GM23338 (cell line): ENCODE results near the gene DUSP10. TPM values are rescaled to one million over a fixed set of nuclear protein-coding genes. Genes with fewer than 3 reads are reported as not detected.

Source experiments
- ATAC-seq: fragments of 200-7000 bp; cut with Tn5 transposase; 3 replicates; pipeline ENCODE4 v1.9.1; 2020
- DNase-seq: peaks from one replicate; pipeline ENCODE4 v3.0.0-alpha.2; 2015; ENCODE audit warnings: low spot score
- H2AFZ ChIP-seq: fragments of 200-600 bp; sonication (generic); 2 replicates; pipeline ENCODE4 v1.8.0; 2016; ENCODE audit warnings: antibody characterized with exemption, mild to moderate bottlenecking, moderate library complexity
- H3F3A ChIP-seq: fragments of 200-600 bp; sonication (generic); replicated peaks from 2 replicates; pipeline ENCODE4 v1.8.0; 2017; ENCODE audit warnings: antibody characterized with exemption, mixed run types, low read depth
- H3K27ac ChIP-seq: fragments of 200-600 bp; sonication (generic); 2 replicates; pipeline ENCODE4 v1.6.1; 2016; ENCODE audit warnings: low read depth
- H3K27me3 ChIP-seq: fragments of 200-600 bp; sonication (generic); 2 replicates; pipeline ENCODE4 v1.8.0; 2016; ENCODE audit warnings: mild to moderate bottlenecking, mixed run types, moderate library complexity; ENCODE audit not compliant: insufficient read depth
- H3K36me3 ChIP-seq: fragments of 200-600 bp; sonication (generic); 2 replicates; pipeline ENCODE4 v1.8.0; 2016; ENCODE audit warnings: mild to moderate bottlenecking; ENCODE audit not compliant: insufficient read depth
- H3K4me1 ChIP-seq: fragments of 200-600 bp; sonication (generic); 2 replicates; pipeline ENCODE4 v1.8.0; 2016; ENCODE audit warnings: mild to moderate bottlenecking, moderate library complexity; ENCODE audit not compliant: insufficient read depth
- H3K4me2 ChIP-seq: fragments of 200-600 bp; sonication (generic); 2 replicates; pipeline ENCODE4 v1.7.1; 2017; ENCODE audit warnings: mixed run types
- H3K4me3 ChIP-seq: fragments of 200-600 bp; sonication (generic); 2 replicates; pipeline ENCODE4 v1.6.1; 2016; ENCODE audit warnings: mixed run types
- H3K79me2 ChIP-seq: fragments of 200-600 bp; sonication (generic); replicated peaks from 2 replicates; pipeline ENCODE4 v1.8.0; 2017; ENCODE audit warnings: mild to moderate bottlenecking; ENCODE audit not compliant: insufficient read depth
- H3K9me2 ChIP-seq: fragments of 200-600 bp; sonication (generic); 2 replicates; pipeline ENCODE4 v1.8.0; 2017; ENCODE audit not compliant: insufficient read depth
- H4K20me1 ChIP-seq: fragments of 200-600 bp; sonication (generic); replicated peaks from 2 replicates; pipeline ENCODE4 v1.8.0; 2017; ENCODE audit warnings: mild to moderate bottlenecking; ENCODE audit not compliant: insufficient read depth
- H3K27ac Mint-ChIP-seq: 2 replicates; pipeline ENCODE4 v1.8.0; 2020; ENCODE audit warnings: inconsistent platforms, mild to moderate bottlenecking, moderate library complexity, mixed read lengths
- H3K27me3 Mint-ChIP-seq: 3 replicates; pipeline ENCODE4 v1.8.0; 2022; ENCODE audit warnings: low read depth, mild to moderate bottlenecking, moderate library complexity, mixed read lengths, inconsistent platforms; ENCODE audit not compliant: insufficient read depth, poor library complexity
- H3K36me3 Mint-ChIP-seq: 3 replicates; pipeline ENCODE4 v1.8.0; 2021; ENCODE audit warnings: low read depth, mild to moderate bottlenecking, inconsistent platforms, moderate library complexity, mixed read lengths
- H3K4me1 Mint-ChIP-seq: 3 replicates; pipeline ENCODE4 v1.8.0; 2020; ENCODE audit warnings: mild to moderate bottlenecking, inconsistent platforms, mixed read lengths
- H3K4me3 Mint-ChIP-seq: 3 replicates; pipeline ENCODE4 v1.8.0; 2021; ENCODE audit warnings: moderate library complexity, mild to moderate bottlenecking, inconsistent platforms, mixed read lengths
- H3K9me3 Mint-ChIP-seq: 3 replicates; pipeline ENCODE4 v1.8.0; 2020; ENCODE audit warnings: moderate library complexity, mild to moderate bottlenecking, inconsistent platforms, mixed read lengths
- CTCF ChIP-seq, 2 experiments: fragments of 200-600 bp in 1 of 2; sonication (generic) in 1 of 2; conservative IDR thresholded peaks; 2 replicates each; pipeline versions ENCODE4 v1.5.1 to v1.6.1; 2016 to 2017; ENCODE audit warnings: antibody characterized with exemption in 2 of 2, low read depth in 2 of 2, mild to moderate bottlenecking in 2 of 2, moderate library complexity in 1 of 2
- ETS1 ChIP-seq: IDR thresholded peaks from 2 replicates; pipeline ENCODE4 v1.6.1; 2016; ENCODE audit warnings: antibody characterized with exemption
- EZH2 ChIP-seq: fragments of 200-600 bp; sonication (generic); IDR thresholded peaks from one replicate; pipeline ENCODE4 v1.8.0; 2017; ENCODE audit warnings: antibody characterized with exemption, mild to moderate bottlenecking, low read depth; ENCODE audit not compliant: unreplicated experiment
- EZH2phosphoT487 ChIP-seq: fragments of 200-600 bp; sonication (generic); IDR thresholded peaks from one replicate; pipeline ENCODE4 v1.8.1; 2018; ENCODE audit warnings: antibody characterized with exemption; ENCODE audit not compliant: unreplicated experiment
- JUNB ChIP-seq: IDR thresholded peaks from one replicate; pipeline ENCODE4 v1.6.1; 2016; ENCODE audit warnings: antibody characterized with exemption; ENCODE audit not compliant: unreplicated experiment
- NANOG ChIP-seq: IDR thresholded peaks from 2 replicates; pipeline ENCODE4 v1.6.1; 2016; ENCODE audit warnings: antibody characterized with exemption, borderline replicate concordance
- POLR2AphosphoS5 ChIP-seq: IDR thresholded peaks from 2 replicates; pipeline ENCODE4 v1.6.1; 2016; ENCODE audit warnings: antibody characterized with exemption, low read depth
- ZNF114 ChIP-seq: fragments of 250-450 bp; sonication (Bioruptor Pico); IDR thresholded peaks from 2 replicates; pipeline ENCODE4 v1.5.0; 2020; ENCODE audit warnings: mild to moderate bottlenecking, moderate library complexity
- ZNF331 ChIP-seq: fragments of 250-450 bp; sonication (Bioruptor Pico); IDR thresholded peaks from 2 replicates; pipeline ENCODE4 v1.5.0; 2020; ENCODE audit warnings: low read depth, mild to moderate bottlenecking, moderate library complexity
- ZNF462 ChIP-seq: fragments of 250-450 bp; sonication (Bioruptor Pico); IDR thresholded peaks from 2 replicates; pipeline ENCODE4 v1.5.0; 2020; ENCODE audit warnings: mild to moderate bottlenecking, moderate library complexity
- polyA plus RNA-seq: library from polyadenylated mRNA; unstranded; fragments of >200 nt; fragmentation: Nextera tagmentation; extraction: Ambion mirVana; gene quantifications from 2 replicates; pipeline ENCODE4 v1.2.1, GENCODE V29; 2016
- total RNA-seq: library from RNA; depleted of rRNA; stranded (reverse); fragments of >200 nt; shearing (Covaris generic); gene quantifications from 2 replicates; pipeline ENCODE4 v1.2.3, GENCODE V29; 2014

The DUSP10 gene
- total and polyA plus RNA-seq, 2 experiments from 2014 or later = 1.5 to 1.6 TPM

- H3K4me3 ChIP-seq = no peak overlapping the region
- TF ChIP-seq CTCF (conservative IDR thresholded peaks at IDR 0.05; ENCODE audit: low read depth in 2 of 2) = no peak
- no peaks in the 10 kb centered on the region for H4K20me1 ChIP-seq
- H3K79me2 ChIP-seq = no peaks in the 10 kb centered on the region
- H3K36me3 ChIP-seq = peaks cover 10% of the 10 kb centered on the region
- Mint-ChIP-seq H3K4me3 (no peak overlapping the region), H3K9me3 (peaks cover 34% of the 10 kb centered on the region), H3K4me1 (peaks cover 34% of the 10 kb centered on the region), H3K27ac (no peak overlapping the region), H3K27me3 (peaks cover 25% of the 10 kb centered on the region), H3K36me3 (peaks cover 20% of the 10 kb centered on the region)
- no peak overlapping the region for H2AFZ ChIP-seq
- no peak for ATAC-seq
- H3F3A ChIP-seq = no peaks in the 10 kb centered on the region
- H3K9me2 ChIP-seq = peaks cover 12% of the 10 kb centered on the region; the same call in 1 of the 2 replicates
- no peak for DNase-seq
- peaks cover 31% of the 10 kb centered on the region for H3K27me3 ChIP-seq
- no peak overlapping the region for H3K4me2 ChIP-seq
- H3K4me1 ChIP-seq = peaks cover 32% of the 10 kb centered on the region
- no peak overlapping the region for H3K27ac ChIP-seq
These were observed 21.3 kb downstream of the DUSP10 start for GRCh38 chr1:221720545-221720944.

GRCh38 chr1:221719987-221720386 lies 21.9 kb downstream of the DUSP10 start:
- no peak for ATAC-seq
- Histone ChIP-seq H3K27me3 (peaks cover 32% of the 10 kb centered on the region), H3K79me2 (no peaks in the 10 kb centered on the region), H3K4me3 (no peak overlapping the region), H4K20me1 (no peaks in the 10 kb centered on the region), H3K27ac (no peak overlapping the region), H3K9me2 (peaks cover 12% of the 10 kb centered on the region; the same call in 1 of the 2 replicates), H3F3A (no peaks in the 10 kb centered on the region), H3K36me3 (peaks cover 10% of the 10 kb centered on the region), H3K4me2 (no peak overlapping the region), H3K4me1 (peaks cover 33% of the 10 kb centered on the region), H2AFZ (no peak overlapping the region)
- no peak overlapping the region for H3K4me3 Mint-ChIP-seq
- DNase-seq = no peak
- peaks cover 24% of the 10 kb centered on the region for H3K36me3 Mint-ChIP-seq
- H3K27ac Mint-ChIP-seq = no peak overlapping the region
- H3K4me1 Mint-ChIP-seq = peaks cover 40% of the 10 kb centered on the region
- H3K9me3 Mint-ChIP-seq = peaks cover 38% of the 10 kb centered on the region
- H3K27me3 Mint-ChIP-seq = peaks cover 29% of the 10 kb centered on the region
- TF ChIP-seq ZNF462 (CRISPR knock-in tag) = no peak
- no peak for TF ChIP-seq ETS1
- TF ChIP-seq POLR2AphosphoS5 = no peak
- no peak for TF ChIP-seq ZNF114 (CRISPR knock-in tag)
- TF ChIP-seq ZNF331 = no peak
- TF ChIP-seq EZH2phosphoT487 = no peak
- no peak for TF ChIP-seq NANOG
- no peak for TF ChIP-seq JUNB
- TF ChIP-seq EZH2 = no peak
